ENCODE data around the gene TMEM131.
A peak's percentile ranks its signal among the peaks of the same experiment; 100 is the strongest.
"Not testable (repeated sequence)": the region's sequence is repeated elsewhere in the genome, so short reads cannot be mapped to it uniquely, and the experiment has no call there.

The TMEM131 gene

DNA sequence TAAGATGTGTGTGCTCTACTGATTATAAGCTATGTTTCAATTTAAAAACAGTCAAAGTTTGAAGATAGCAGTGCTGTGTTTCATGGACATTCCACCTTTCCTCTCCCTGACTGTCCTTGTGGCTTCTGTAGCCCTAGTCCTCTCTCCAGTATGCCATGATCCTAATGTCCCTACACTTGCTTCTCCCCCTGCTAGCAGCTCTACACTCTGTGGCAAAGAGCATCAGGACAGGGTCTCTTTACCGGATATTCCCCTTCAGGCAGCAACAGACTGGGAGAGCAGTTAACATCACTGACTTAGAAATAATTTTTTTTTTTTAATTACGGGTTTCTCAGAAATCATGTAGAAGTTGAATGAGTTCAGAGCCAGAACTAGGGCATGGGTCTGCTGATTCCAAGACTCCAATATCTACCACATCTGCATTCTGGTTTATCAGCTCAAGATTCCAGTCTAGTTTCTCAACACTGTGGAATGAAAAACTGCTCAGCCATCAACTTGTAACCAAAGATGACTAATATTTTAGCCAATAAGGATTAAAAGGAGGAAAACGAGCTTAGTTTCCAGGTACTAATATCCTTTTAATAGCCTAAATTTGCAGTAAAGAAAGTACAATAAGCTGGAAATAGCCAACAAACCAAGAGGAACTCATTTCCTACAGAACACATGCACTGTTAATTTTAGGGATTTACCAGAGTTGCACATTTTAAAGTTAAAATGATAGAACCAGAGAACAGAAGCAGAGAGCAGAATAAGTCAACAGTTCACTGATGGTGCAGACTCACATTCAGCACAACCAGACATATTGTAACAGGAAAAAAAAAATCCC lies 45.2 kb downstream of the TMEM131 start:
- no peak for DNase-seq

DNA sequence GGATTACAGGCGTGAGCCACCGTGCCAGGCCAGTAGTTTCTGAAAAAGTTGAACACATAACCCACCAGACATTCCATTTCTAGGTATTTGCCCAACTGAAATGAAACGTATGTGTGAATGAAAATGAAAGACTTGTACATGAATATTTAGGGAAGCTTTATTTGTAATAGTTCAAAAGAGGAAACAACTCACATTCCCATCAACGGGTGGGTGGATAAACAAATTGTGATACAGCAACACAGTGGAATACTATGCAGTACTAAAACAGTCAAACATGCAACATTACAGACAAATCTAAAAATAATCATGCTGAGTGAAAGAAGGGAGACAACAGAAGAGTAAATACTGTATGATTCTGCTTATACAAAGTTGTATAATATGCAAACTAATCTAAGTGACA lies 46.8 kb downstream of the TMEM131 start:
- no peak for DNase-seq

DNA sequence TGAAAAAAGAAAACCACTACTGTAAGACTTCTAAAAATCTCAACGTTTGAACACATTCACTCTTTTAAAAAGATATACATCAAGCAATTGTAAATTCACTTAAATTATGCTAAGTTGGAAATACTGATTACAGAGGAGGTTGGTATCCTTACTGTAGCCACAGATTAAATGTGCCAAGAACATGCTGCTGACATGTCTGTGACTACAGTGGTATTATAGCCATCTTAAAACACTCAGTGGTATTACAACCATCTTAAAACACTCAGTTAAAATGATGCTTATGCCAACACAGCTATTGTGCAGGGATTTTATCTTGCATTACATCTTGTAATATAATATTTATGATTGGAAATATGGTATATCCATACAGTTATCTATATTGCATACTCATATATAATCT lies 50.0 kb downstream of the TMEM131 start:
- DNase-seq = no peak

GRCh38 chr2:97936881-97937280 lies 58.9 kb downstream of the TMEM131 start:
- no peak for DNase-seq

DNA sequence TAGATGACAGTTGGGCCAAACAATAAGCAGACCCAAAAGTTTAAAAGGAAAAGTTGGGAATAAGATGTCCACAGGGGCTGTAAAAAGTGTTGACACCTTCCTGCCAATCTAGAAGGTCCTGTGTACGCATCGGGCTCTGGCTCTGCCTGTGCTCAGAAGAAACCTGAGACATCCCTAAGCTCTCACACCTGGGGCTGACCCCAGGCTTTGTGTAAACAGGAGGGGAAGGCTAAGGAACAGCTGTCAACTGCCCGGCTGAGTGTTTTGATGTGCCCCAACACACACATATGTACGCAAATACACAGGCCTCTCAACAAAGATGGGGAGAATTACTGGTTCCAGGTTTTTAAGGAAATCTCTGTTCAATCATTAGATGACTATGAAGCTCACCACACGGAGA lies 59.5 kb downstream of the TMEM131 start:
- DNase-seq = peak; percentile 46

GRCh38 chr2:97935719-97936161 lies 60.0 kb downstream of the TMEM131 start:
- DNase-seq = no peak

DNA sequence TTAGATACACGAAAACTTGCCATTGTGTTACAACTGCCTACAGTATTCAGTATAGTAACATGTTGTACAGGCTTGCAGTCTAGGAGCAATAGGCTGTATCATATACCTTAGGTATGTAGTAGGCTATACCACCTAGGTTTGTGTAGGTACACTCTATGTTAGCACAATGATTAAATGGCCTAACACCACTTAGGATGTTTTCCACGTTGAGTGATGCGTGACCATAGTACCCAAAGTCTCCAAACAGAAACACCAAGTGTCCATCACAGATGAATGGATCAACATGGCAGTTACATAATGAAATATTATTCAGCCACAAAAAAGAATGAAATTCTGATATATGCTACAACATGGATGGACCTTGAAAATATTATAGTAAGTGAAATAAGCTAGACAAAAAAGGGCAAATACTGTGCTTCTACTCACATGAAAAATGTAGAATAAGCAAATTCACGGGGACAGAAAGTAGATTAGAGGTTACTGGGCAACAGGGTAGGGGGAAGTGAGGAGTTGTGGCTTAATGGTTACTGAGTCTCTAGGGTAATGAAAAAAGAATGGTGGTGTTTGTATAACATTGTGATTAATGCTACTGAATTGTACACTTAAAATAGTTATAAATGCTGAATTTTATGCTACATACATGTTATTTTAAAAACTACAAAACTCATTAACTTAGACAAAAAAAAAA lies 62.6 kb downstream of the TMEM131 start:
- no peak for DNase-seq

DNA sequence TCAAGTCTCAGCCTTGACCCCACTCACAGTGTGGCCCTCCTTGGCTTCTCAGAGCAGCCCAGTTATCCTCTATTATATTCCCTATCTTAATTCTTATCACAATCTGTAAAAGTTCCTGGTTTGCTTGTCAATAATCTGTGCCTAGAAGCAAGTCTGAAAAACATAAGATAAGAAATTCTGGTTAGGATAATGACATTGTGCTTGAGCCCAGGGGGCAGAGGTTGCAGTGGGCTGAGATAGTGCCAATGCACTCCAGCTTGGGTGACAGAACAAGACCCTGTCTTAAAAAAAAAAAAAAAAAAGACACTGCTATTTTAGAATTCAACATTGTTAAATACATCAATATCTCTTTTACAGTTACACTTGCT lies 63.9 kb downstream of the TMEM131 start:
- no peak for DNase-seq

DNA sequence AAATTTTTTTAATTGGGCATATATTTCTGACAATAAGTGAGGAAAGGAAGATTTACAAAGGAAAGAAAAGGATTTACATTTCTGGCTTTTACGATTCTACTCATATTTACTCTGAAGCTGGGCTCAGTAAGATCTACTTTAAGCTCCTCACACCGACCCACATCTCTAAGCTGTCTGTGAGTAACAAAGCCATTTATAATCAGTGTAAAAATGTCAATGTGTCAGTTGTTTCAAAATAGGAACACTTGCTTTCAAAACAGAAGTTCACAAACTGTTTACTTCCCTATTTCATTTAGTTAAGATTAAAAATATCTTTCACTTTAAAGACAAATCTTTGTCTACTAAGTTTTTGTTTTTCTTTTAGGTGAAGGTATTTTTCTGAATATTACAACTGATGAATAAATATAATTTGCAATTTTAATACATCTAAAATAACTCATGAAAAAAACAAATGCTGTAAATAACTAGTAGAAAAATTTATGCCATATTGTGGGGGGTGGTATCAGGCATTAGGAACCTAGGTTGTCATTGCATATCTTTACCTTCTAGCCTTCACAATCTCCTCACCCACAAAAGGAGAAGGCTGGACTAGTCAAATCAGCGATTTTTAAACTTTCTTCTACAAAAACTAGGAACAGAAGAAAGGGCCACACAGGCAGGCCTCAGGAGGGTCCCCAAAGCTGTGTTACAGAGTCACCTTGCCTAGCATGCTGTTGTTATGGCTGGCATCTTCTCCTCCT lies 64.5 kb downstream of the TMEM131 start:
- no peak for DNase-seq

- no peak for DNase-seq
Observed at GRCh38 chr2:97928591-97928990, 67.2 kb downstream of the TMEM131 start.

GRCh38 chr2:97926946-97927345 lies 68.8 kb downstream of the TMEM131 start:
- DNase-seq = no peak

DNA sequence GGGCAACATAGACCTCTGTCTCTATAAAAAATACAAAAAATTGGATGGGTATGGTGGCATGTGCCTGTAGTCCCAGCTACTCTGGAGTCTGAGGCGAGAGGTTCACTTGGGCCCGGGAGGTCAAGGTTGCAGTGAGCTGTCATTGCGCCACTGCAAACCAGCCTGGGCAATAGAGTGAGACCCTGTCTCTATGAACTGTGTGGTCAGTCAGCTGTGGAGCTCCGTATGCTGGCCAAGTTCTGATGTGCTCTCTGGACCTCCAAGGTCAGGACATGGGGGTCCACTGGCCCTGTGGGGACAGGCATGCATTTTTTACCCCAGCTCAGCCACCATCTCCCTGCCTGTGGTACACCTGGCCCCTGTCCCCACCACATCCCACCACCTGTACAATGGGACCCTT lies 71.6 kb downstream of the TMEM131 start:
- no peak for DNase-seq

GRCh38 chr2:97919858-97920257 lies 75.9 kb downstream of the TMEM131 start:
- DNase-seq = no peak

DNA sequence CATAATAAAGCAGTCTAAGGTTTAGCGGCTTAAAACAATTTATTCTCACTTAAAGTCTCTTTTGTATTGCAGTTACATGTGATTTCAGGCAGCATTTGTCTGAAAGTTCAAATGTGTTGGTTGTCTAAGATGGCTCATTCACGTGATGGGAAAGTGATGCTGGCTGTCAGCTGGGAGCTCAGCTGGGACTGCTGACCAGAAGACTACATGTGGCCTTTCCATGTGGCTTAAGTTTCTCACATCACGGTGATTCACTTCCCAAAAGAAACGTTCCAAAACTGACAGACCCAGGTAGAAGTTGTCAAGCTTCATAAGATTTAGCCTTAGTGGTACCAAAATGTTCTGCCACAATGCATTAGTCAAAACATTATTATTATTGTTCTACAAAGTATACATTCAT lies 76.9 kb downstream of the TMEM131 start:
- no peak for DNase-seq

- not testable (repeated sequence) for DNase-seq
Observed at GRCh38 chr2:97917668-97918067, 78.1 kb downstream of the TMEM131 start.

DNA sequence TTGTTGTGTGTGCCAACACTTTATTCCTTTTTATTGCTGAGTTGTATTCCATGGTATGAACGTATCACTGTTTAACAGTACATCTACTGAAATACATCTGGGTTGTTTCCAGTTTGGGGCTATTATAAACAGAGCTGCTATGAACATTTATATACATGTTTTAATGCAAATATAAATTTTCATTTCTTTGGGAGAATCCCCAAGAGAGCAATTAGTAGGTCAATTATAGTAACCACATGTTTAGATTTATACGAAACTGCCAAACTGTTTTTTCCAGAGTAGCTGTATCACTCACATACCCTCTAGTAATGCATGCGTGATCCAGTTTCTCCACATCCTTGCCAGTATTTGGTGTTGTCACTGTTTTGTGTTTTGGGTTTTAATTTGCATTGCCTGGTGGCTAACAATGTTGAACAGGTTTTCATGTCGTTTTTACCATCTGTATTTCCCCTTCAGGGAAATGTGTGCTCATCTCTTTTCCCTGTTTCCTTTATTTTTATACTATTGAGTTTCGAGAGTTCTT lies 81.0 kb downstream of the TMEM131 start:
- no peak for DNase-seq

GRCh38 chr2:97913846-97914245 lies 81.9 kb downstream of the TMEM131 start:
- DNase-seq = no peak

DNA sequence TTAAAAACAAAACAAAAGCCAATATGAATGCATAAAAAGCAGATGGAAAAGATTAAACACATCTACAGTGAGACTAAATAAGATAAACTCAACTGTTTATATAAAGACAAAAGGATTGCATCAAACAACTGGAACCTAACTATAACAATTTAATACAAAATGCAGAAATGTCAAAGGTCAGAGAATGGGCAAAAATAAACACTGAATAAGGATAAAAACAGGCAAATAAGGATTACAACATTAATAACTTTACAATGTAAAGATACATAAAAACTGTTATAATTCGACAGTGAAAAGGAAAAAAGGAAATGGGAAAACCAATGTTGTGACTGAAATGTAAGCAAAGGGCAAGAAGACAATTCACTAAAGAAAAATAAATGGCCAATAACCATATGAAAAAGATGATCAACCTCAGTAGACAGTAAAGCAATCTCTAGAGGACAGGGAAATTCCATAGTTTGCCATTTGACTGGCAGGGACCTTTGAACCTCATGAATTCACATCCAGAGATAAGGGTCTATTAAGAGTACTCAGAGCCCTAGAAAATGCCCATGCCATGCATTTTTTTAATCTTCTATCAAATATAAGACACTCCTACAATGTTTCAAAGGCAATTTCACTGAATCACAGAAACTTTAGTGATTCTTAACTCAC lies 83.7 kb downstream of the TMEM131 start:
- no peak for DNase-seq

- no peak for DNase-seq
Observed at GRCh38 chr2:97911206-97911921, 84.4 kb downstream of the TMEM131 start.

DNA sequence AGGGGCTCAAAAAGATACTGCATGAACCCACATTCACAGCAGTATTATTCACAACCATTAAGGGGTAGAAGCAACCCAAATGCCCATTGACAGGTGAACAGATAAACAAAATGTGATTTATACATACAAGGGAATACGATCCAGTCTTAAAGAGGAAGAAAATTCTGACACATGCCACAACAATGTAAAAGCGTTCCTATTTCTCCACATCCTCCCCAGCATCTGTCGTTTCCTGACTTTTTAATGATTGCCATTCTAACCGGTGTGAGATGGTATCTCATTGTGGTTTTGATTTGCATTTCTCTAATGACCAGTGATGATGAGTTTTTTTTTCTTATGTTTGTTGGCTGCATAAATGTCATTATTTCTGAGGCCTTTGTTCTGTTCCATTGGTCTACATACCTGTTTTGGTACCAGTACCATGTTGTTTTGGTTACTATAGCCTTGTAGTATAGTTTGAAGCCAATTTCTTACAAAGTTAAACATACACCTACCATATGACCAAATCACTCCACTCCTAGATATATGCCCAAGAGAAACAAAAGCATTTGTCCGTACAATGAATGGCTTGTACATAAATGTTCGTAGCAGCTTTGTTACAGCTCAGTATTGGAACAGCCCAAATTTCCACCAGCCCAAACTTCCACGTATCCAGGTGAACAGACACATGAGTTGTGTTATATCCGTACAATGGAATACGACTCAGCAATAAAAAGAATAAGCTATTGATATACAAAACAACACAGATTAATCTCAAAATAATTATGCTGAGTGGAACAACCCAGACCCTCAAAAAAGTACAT lies 85.1 kb downstream of the TMEM131 start:
- DNase-seq = no peak

- DNase-seq = no peak
Observed at GRCh38 chr2:97908208-97908676, 87.5 kb downstream of the TMEM131 start.

Measured in femur (tissue), 1 donor.